Pons (tissue), 1 donor: ENCODE measurements around the gene GINS1.
"Not testable (repeated sequence)": the region's sequence is repeated elsewhere in the genome, so short reads cannot be mapped to it uniquely, and the experiment has no call there.

ENCODE experiments used
- DNase-seq: peaks from one replicate; pipeline ENCODE4 v3.0.0-alpha.2; 2016; ENCODE audit warnings: low spot score

Gene GINS1

GRCh38 chr20:25389858-25390537 is 17.5 kb upstream of the GINS1 start:
- DNase-seq: no peak

- DNase-seq: peak; percentile 96
These were observed 16.6 kb upstream of the GINS1 start, which contains the start of gene ABHD12 for GRCh38 chr20:25390538-25391528. ABHD12 (minus strand) TSS chr20:25390835; CDS start chr20:25390703, 132 bp downstream.

GRCh38 chr20:25394276-25394675 is 13.2 kb upstream of the GINS1 start:
- no peak for DNase-seq

DNA sequence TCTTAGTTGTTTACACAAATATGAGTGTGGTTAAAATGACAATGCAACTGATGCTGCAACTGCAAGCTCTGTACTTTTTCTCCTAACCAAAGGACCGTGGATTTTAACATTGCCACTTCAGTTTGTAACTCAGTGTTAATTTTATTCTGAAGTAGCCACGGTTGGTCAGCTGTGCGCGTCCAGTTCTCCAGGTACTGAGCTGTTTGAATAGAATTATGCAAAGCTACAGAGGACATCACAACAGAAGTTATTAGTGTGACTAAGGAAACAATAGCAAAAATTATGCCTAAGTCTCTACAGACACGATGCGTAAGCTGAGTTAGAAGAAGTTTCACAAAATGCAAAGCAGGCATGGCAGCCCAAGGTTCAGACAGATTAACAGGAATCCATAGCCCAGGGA is 12.5 kb upstream of the GINS1 start:
- DNase-seq: no peak

DNA sequence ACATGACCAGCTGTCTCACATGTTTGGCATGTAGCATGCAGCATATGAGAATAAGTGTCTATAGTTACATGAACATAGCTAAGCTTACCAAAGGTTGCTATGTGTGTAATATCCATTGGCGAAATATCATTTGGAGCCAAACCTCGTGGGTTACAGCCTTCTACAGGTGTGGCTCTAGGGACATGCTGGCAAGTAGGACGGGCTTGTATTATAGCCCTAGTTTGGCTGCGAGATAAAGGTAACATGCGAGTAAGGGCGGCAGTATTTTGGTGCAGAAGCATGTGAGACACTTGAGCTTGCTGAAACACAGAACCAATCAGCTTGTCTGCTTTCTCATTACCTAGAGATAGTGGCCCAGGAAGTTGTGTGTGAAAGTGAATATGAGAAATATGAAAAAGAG is 10.4 kb upstream of the GINS1 start:
- no peak for DNase-seq

DNA sequence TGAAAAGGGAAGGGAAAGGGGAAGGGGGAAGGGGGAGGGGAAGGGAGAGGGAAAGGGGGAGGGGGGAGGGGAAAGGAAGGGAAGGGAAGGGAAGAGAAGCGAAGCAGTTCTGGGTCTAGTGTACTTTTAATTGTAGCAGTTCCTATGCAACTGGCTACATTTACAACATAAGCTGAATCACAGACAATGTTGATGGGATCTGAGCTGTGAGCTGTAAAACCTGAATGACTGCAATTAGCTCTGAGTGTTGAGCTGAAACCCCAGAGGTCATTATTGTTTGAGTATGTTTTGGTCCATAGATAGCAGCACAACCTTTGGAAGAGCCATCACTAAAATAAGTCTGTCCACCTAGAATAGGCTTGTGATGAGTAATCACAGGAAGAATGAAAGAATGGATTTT is 9.7 kb upstream of the GINS1 start:
- no peak for DNase-seq

- peak; percentile 61 for DNase-seq
These were observed 9.0 kb upstream of the GINS1 start for GRCh38 chr20:25398376-25399036.

DNA sequence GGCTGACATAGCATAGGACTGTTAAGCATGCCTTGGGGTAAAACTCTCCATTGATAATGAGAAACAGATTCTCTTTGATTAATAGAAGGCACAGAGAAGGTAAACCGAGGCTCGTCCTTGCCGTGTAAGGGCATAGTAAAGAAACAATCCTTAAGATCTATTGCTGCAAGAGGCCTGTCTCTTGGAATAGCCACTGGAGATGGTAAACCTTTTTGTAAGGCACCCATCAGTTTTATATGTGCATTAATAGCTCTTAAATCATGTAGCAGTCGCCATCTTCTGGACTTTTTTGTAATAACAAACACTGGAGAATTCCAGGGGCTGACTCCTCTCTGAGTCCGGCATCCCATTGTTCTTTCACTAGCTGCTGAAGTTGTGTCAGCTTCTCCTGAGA is 8.4 kb upstream of the GINS1 start:
- peak; percentile 96 for DNase-seq

DNA sequence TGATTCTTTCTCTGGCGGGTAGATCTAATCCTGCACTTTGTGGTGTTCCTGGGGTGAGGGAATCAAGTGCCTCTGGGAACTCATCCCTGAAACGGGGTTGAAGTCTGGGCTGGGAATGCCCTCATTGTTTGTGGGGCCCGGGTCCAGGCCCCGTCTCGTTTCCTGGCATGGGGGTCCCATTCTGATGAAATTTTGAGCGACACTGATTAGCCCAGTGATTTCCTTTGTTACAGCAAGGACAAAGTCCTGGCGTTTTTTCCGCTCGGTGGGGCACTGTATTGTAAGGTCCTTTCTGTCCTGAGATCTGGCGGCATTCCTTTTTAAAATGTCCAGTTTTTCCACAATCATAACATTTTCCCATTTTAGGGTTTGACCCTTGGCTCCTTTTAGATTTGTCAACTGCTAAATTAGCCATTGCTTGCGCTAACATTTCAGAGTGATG is 7.2 kb upstream of the GINS1 start:
- DNase-seq: not testable (repeated sequence)

DNA sequence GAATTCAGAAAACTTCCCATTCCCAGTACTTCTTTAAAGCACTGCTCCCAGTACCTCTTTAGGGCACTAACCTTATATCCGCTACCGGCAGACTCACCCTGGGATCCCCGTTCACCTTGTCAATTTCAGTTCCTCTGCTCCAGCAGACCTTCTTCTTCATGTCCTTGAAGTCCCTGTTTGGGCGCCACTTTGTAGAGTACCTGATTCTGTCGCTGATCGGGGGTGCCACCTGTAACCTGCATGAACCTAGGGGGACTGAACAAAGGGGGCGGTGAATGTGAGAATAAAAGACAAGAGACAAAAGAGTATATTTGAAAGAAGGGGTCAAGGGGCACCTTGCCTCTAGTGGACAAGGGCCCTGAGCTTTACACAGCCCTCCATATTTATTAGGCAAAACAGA is 4.9 kb upstream of the GINS1 start:
- DNase-seq: no peak

DNA sequence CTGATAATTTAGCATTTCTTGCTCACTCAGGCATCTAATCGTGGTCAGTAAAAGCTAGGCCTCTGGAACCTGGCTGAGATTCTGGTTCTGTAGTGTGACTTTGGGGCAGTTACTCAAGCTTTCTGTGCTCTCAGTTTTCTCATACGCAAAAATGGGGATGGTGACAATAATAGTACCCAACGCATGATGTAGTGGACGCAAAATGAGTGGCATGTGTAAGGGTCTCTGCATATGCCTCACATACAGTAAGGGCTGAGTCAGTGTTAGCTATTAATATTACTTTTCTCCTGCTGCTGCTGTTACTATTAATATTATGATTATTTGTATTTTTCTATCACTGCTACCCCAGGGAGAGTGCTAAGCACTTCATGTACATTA is 686 bp downstream of the GINS1 start:
- no peak for DNase-seq

DNA sequence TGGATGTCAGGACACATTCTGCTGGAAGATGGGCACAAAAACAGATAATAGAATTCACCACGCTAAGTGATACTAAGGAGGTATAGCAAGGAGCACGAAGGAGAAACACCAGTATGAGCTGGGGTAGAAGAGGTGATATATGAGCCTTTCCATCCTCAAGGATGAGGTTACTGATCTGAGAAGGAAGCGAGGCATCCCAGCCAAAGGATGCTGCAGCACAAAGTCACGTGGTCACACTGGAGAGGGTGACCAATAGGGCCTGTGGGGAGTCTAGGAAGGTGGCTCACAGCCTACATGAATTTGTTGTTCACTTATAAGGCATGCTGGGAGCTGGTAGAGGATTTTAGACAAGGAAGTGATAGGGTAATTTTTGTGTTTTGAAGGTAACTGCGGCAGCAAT is 1.4 kb downstream of the GINS1 start:
- DNase-seq: no peak

GRCh38 chr20:25418776-25419175 is 11.3 kb downstream of the GINS1 start:
- no peak for DNase-seq

DNA sequence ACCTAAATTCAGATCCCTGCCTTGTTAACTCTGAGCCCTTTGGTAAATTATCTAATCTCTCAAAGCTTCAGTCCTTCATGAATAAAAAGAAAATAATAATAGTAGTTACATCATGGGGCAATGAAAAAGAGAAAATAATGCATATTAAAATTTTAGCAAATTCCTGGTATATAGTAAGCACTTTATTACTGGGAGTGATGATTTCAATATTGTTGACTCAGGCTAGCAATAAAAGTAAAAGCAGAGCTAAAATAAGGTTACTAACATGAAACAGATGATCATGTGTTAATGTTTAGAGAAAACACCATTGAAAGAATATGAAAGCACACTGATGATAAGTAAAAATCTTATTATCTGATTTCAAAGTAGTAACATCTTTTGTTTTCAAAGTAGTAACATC is 13.6 kb downstream of the GINS1 start:
- no peak for DNase-seq

DNA sequence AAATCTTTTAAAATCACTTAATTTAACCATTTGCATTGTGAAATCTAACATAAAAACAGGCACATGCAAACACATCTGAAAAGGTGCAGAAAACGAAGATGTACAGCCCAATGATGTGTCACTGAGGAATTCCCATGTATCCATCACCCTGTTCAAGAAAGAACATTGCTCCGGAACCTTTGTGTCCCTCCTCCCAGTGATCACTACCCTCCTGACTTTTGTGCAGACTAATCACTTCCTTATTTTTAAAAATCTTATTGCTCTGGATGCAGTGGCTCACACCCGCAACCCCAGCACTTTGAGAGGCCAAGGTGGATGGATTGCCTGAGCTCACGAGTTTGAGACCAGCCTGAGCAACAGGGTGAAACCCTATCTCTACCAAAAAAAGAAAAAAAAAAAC is 14.6 kb downstream of the GINS1 start:
- no peak for DNase-seq

- no peak for DNase-seq
These were observed 17.1 kb downstream of the GINS1 start for GRCh38 chr20:25424536-25424935.

GRCh38 chr20:25437153-25437581 is 29.7 kb downstream of the GINS1 start:
- DNase-seq: no peak

- no peak for DNase-seq
These were observed 31.9 kb downstream of the GINS1 start for GRCh38 chr20:25439328-25439727.

DNA sequence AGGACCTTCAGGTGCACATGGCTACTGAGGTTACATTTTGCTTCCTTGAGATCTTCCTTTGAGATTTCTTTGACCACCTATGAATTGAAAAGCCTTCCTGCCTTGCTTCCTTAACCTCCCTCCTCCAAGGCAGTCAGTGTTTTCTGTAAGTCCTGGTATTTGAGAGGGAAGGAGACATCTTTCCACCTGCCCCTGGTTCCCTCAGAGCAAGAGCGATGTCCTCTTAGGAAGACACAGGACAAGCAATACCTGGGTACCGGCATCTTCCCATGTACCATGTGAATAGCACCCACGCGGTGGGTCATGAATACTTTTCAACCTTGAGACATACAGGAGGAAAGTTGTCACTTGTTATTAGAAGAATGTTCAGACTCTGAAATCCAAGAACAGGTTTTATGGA is 37.1 kb downstream of the GINS1 start:
- no peak for DNase-seq

GRCh38 chr20:25447671-25448070 is 40.2 kb downstream of the GINS1 start:
- DNase-seq: no peak

DNA sequence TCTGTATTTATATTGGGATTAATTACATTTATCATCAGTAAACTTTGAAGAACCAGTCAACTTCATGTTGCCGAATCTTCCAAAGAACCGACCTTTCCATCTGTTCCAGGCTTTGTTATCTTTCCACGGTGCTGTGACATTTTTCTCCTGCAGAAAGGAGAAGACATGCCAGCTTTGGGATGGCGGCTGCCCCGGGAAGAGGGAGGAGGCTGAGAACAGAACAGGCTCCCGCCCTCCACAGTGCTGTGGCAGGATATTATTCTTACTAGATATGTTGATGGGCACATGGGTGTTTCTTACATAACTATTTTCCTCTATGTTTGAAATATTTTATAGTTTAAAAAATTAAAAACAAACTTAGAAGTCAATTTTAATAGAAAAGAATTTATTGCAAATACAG is 44.9 kb downstream of the GINS1 start:
- no peak for DNase-seq

DNA sequence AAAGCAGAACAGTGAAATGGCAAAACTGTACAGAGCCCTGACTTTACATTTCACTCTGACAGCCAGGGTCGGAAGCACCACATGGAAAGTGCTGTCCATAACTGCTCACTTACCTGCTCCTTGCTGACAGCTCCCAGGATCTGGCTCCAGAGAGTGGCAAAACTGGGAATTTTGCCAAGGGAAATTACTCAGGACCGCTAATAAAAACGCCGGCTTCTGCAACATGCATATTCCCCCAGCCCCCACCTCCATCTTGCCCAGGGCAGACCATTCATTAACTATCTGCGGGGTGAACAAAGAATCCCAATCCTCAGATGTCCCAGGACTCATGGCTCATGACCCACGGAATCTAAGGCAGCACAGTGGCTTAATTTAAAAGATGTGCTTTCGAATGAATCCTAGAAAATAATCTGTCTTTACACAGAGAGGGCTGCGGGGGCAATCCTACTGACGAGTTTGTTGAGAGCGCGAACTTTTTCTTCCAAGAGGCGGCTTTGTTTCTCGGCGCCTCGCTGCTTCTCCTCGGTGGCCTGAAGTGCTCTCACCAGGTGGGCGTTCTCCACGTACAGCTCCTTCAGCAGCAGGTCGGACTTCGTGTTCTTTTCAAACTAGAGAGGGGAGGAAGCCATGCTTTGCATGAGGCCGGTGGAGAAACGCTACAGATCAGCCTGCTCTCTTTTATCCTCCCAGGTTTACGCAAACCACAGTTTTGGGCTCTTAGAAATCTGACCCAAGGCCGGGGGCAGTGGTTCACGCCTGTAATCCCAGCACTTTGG is 45.8 kb downstream of the GINS1 start:
- no peak for DNase-seq
